Right atrium auricular region (tissue), 2 donors: Measurements from ENCODE around the gene HOXA9. TPM values are rescaled to one million over a fixed set of nuclear protein-coding genes. Genes with fewer than 3 reads are reported as not detected.

ENCODE experiments used
- DNase-seq: peaks from one replicate; pipeline ENCODE4 v3.0.0-alpha.2; 2019; ENCODE audit warnings: low spot score
- H3K27ac ChIP-seq, 2 donors: fragments of 200-600 bp; sonication (generic); 1 replicate in 1 of 2; 2 replicates in 1 of 2; pipeline ENCODE4 v1.5.1; 2016 to 2019
- H3K27me3 ChIP-seq, 2 donors: fragments of 200-600 bp; sonication (generic); one replicate each; pipeline versions ENCODE4 v1.5.1 to v1.6.0; 2017 to 2019
- H3K36me3 ChIP-seq: fragments of 200-600 bp; sonication (generic); one replicate; pipeline ENCODE4 v1.5.1; 2016
- H3K4me1 ChIP-seq, 2 donors: fragments of 200-600 bp; sonication (generic); one replicate each; pipeline versions ENCODE4 v1.5.1 to v1.6.0; 2017 to 2019
- H3K4me3 ChIP-seq, 2 donors: fragments of 200-600 bp; sonication (generic); 1 replicate in 1 of 2; 2 replicates in 1 of 2; pipeline ENCODE4 v1.5.1; 2017 to 2019; ENCODE audit warnings: mild to moderate bottlenecking in 1 of 2, moderate library complexity in 1 of 2
- H3K9me3 ChIP-seq, 2 donors: fragments of 200-600 bp; sonication (generic); one replicate each; pipeline ENCODE4 v1.5.1; 2019
- total RNA-seq, 2 donors: library from RNA; depleted of rRNA; stranded (reverse); fragments of >200 nt; gene quantifications; one replicate each; pipeline ENCODE4 v1.1.0, GENCODE V29; 2016
- TF ChIP-seq, protein P1 (sequence below), 2 donors: fragments of 200-600 bp; sonication (generic); IDR thresholded peaks; one replicate each; pipeline ENCODE4 v1.5.1; 2019; ENCODE audit warnings: antibody characterized with exemption in 2 of 2

The HOXA9 gene
- total RNA-seq, 2 donors from 2014 or later = not detected

DNA sequence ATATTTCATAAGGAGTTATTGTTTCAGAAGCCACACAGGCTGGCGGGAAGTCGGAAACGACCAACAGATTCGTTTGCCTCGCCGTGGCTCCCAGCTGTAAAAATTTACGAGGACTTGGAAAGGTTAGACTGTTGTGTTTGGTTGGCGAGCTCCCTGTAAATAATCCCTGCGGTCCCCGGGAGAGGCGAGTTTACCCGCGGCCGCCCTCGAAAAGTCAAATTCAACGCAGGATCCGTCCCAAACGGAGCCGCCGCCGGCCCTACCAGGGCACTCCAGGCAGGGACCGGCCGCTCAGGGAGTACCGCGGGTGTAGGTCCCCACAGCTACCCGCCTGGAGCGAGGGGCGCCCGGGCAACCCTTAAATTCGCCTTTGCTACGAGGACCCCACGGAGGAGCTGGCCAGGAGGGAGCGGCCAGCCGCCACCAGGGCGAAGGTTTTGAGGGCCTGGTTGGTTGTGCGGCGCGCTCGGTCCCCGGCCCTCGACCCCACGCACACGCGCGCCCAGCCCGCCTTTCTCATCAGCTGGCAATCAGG is 726 bp upstream of the HOXA9 start:
- peaks cover 69 to 88% of the 10 kb centered on the region in 2 donors for H3K27me3 ChIP-seq
- DNase-seq = no peak

DNA sequence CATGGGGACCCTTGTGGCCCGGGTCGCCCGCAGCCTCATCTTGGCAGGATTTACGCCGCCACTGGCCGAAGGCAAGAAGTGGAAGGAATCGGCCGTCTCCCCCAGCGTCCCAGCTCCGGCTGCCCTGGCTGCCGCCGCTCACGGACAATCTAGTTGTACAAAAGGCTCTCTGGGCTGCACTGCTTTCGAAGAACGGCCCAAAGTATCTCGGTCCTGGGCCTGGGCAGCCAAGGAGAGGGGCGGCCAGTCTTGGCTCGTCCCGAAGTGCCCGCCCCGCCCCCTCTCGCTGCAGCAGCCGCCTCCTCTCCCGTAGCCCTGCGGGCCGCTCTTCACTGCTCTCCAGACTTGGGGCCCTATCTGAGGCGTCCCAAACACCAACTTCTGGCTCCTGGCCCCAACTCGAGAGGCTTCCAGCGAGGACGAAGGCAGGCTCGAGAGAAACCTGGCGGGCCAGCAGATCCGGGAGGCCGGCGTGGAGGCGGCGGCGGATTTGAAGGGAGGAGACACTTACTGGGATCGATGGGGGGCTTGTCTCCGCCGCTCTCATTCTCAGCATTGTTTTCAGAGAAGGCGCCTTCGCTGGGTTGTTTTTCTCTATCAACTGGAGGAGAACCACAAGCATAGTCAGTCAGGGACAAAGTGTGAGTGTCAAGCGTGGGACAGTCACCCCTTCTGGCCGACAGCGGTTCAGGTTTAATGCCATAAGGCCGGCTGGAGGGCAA is 809 bp downstream of the HOXA9 start:
- no peaks in the 10 kb centered on the region for H3K9me3 ChIP-seq
- H3K27me3 ChIP-seq = peaks cover 62 to 88% of the 10 kb centered on the region in 2 donors
- H3K4me1 ChIP-seq = peaks cover 0 to 53% of the 10 kb centered on the region in 2 donors
- no peaks in the 10 kb centered on the region for H3K36me3 ChIP-seq
- DNase-seq = no peak
- peak overlapping the region in 1 of 2 donors; percentile 26 for H3K4me3 ChIP-seq
- no peak overlapping the region for H3K27ac ChIP-seq
- TF ChIP-seq, protein P1, sequence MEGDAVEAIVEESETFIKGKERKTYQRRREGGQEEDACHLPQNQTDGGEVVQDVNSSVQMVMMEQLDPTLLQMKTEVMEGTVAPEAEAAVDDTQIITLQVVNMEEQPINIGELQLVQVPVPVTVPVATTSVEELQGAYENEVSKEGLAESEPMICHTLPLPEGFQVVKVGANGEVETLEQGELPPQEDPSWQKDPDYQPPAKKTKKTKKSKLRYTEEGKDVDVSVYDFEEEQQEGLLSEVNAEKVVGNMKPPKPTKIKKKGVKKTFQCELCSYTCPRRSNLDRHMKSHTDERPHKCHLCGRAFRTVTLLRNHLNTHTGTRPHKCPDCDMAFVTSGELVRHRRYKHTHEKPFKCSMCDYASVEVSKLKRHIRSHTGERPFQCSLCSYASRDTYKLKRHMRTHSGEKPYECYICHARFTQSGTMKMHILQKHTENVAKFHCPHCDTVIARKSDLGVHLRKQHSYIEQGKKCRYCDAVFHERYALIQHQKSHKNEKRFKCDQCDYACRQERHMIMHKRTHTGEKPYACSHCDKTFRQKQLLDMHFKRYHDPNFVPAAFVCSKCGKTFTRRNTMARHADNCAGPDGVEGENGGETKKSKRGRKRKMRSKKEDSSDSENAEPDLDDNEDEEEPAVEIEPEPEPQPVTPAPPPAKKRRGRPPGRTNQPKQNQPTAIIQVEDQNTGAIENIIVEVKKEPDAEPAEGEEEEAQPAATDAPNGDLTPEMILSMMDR (IDR thresholded peaks at IDR 0.05) = no peak

More for the DNA sequence above, 726 bp upstream of the HOXA9 start:
- Histone ChIP-seq H3K4me3 (no peak overlapping the region), H3K4me1 (peaks cover 0 to 48% of the 10 kb centered on the region in 2 donors), H3K9me3 (no peaks in the 10 kb centered on the region), H3K27ac (no peak overlapping the region), H3K36me3 (no peaks in the 10 kb centered on the region)
- TF ChIP-seq, protein P1 (IDR thresholded peaks at IDR 0.05) = no peak

DNA sequence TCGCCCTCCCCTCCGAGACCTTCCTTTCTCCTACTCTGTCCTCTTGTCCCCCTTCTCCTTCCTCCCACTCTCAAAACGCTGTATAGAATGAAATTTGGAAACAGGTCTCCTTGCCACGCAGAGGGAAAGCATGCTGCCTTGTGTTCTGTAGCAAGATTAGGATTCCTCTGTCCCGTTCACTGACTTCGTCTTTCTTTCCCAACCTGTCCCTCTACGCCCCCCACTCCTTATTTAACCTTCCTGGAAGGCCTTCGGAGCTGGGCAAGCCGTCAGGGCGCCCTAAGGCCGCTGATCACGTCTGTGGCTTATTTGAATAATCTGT is 1.3 kb downstream of the HOXA9 start:
- TF ChIP-seq, protein P1 (IDR thresholded peaks at IDR 0.05) = no peak
- no peak for DNase-seq
- Histone ChIP-seq H3K4me3 (peak overlapping the region in 1 of 2 donors; percentile 11), H3K27me3 (peaks cover 61 to 88% of the 10 kb centered on the region in 2 donors), H3K36me3 (no peaks in the 10 kb centered on the region), H3K4me1 (peaks cover 0 to 50% of the 10 kb centered on the region in 2 donors), H3K27ac (no peak overlapping the region), H3K9me3 (no peaks in the 10 kb centered on the region)

DNA sequence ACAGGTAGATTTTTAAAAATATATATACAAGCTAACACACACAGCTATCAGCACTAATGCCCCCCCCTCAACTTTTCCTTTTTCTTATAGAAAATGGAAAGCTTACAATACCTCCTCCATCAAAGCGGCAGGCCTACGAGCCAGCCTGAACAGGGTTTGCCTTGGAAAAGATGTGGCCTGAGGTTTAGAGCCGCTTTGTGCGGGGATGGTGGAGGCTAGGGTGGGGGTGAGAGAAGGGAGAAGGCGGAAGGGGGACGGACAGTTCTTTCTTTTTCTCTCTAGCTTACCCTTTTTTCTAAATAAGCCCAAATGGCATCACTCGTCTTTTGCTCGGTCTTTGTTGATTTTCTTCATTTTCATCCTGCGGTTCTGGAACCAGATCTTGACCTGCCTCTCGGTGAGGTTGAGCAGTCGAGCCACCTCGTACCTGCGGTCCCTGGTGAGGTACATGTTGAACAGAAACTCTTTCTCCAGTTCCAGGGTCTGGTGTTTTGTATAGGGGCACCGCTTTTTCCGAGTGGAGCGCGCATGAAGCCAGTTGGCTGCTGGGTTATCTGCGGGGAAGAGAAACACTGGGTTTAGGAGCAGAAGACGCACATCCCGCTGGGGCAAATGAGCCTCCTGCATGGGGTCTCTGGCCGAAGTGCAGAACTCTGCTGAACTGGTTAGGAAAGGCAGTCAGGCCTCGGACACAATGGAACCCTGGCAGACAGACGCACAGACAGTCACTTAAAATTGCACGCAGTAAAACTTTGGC is 1.9 kb downstream of the HOXA9 start:
- no peak overlapping the region for H3K27ac ChIP-seq
- no peak for DNase-seq
- H3K9me3 ChIP-seq = no peaks in the 10 kb centered on the region
- H3K27me3 ChIP-seq = peaks cover 60 to 88% of the 10 kb centered on the region in 2 donors
- no peaks in the 10 kb centered on the region for H3K36me3 ChIP-seq
- H3K4me1 ChIP-seq = peaks cover 0 to 53% of the 10 kb centered on the region in 2 donors
- no peak overlapping the region for H3K4me3 ChIP-seq
- TF ChIP-seq, protein P1 (IDR thresholded peaks at IDR 0.05) = no peak

DNA sequence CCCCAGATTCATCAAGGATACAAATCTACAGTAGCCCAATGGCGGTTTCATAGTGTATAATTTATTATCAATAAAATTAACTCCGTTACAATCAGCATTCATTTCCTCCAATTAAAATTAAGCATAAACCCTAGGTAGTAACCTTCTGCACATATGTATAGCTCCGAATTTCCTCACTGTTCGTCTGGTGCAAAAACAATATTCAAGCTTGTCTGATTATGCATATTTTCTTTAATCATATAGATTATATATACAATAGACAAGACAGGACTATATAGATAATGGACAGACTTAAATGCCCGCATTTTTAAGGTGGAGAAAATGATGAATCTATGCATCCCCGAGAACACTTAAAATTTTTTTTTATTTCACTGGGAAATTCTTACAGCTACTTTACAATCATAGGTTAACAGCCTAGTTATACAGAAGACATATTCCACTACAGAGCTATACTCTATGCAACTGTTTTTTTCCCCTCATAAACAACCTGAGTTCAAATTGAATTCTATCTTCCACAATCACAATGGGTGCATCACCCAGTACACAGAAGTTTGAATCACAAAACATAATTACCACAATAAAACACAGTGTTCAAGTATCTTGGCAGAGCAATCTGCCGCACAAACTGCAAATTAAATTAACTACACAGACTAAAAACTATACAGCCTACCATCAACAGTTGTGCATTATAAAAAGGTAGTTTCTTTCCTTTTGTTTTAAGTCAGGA is 2.6 kb downstream of the HOXA9 start:
- DNase-seq = no peak
- no peak overlapping the region for H3K27ac ChIP-seq
- TF ChIP-seq, protein P1 (IDR thresholded peaks at IDR 0.05) = no peak
- H3K4me1 ChIP-seq = peaks cover 0 to 53% of the 10 kb centered on the region in 2 donors
- no peaks in the 10 kb centered on the region for H3K36me3 ChIP-seq
- peaks cover 59 to 88% of the 10 kb centered on the region in 2 donors for H3K27me3 ChIP-seq
- H3K9me3 ChIP-seq = no peaks in the 10 kb centered on the region
- no peak overlapping the region for H3K4me3 ChIP-seq
